PFSK-1 (cell line): ENCODE measurements around the gene CNPY4.

Experiments used
- FOXP2 ChIP-seq: optimal IDR thresholded peaks from 2 replicates; pipeline ENCODE3; 2011; ENCODE audit warnings: borderline replicate concordance, control low read depth, inconsistent platforms; ENCODE audit not compliant: insufficient read depth; ENCODE audit errors: extremely low read length, extremely low read depth
- POLR2AphosphoS5 ChIP-seq: IDR thresholded peaks from 2 replicates; pipeline ENCODE4 v1.6.1; 2012; ENCODE audit warnings: low read depth, mild to moderate bottlenecking, control low read depth, low read length, moderate library complexity
- REST ChIP-seq, 2 experiments: IDR thresholded peaks; 2 replicates each; pipeline versions ENCODE4 v1.6.1 to v1.8.0; 2011 to 2012; ENCODE audit warnings: low read depth in 2 of 2, low read length in 2 of 2, control low read depth in 1 of 2, inconsistent platforms in 1 of 2, mild to moderate bottlenecking in 1 of 2, moderate library complexity in 1 of 2; ENCODE audit not compliant: insufficient read depth in 1 of 2
- SIN3A ChIP-seq: IDR thresholded peaks from 2 replicates; pipeline ENCODE4 v1.6.1; 2012; ENCODE audit warnings: mild to moderate bottlenecking, low read length, moderate library complexity, borderline replicate concordance; ENCODE audit not compliant: insufficient read depth
- TAF1 ChIP-seq: IDR thresholded peaks from 2 replicates; pipeline ENCODE4 v1.6.1; 2012; ENCODE audit warnings: low read length, control low read depth, borderline replicate concordance; ENCODE audit not compliant: insufficient read depth

Gene CNPY4

GRCh38 chr7:100159099-100159623 lies 39.7 kb downstream of the CNPY4 start:
- TF ChIP-seq TAF1, result no peak
- TF ChIP-seq REST (IDR thresholded peaks at IDR 0.05; ENCODE audit: insufficient read depth in 1 of 2, low read depth in 2 of 2, low read length in 2 of 2), result no peak
- no peak for TF ChIP-seq POLR2AphosphoS5
- no peak for TF ChIP-seq FOXP2
- TF ChIP-seq SIN3A, result no peak

GRCh38 chr7:100160067-100160466 lies 40.6 kb downstream of the CNPY4 start:
- TF ChIP-seq TAF1 (no peak), FOXP2 (no peak), REST (IDR thresholded peaks at IDR 0.05; ENCODE audit: insufficient read depth in 1 of 2, low read depth in 2 of 2, low read length in 2 of 2) (no peak), POLR2AphosphoS5 (no peak), SIN3A (no peak)

- no peak for TF ChIP-seq SIN3A
- no peak for TF ChIP-seq REST (IDR thresholded peaks at IDR 0.05; ENCODE audit: insufficient read depth in 1 of 2, low read depth in 2 of 2, low read length in 2 of 2)
- TF ChIP-seq POLR2AphosphoS5, result no peak
- no peak for TF ChIP-seq FOXP2
- no peak for TF ChIP-seq TAF1
Observed at GRCh38 chr7:100163006-100163531, 43.6 kb downstream of the CNPY4 start.

- TF ChIP-seq FOXP2 (no peak), TAF1 (no peak), POLR2AphosphoS5 (no peak), REST (IDR thresholded peaks at IDR 0.05; ENCODE audit: insufficient read depth in 1 of 2, low read depth in 2 of 2, low read length in 2 of 2) (no peak), SIN3A (no peak)
Observed at GRCh38 chr7:100163871-100164270, 44.4 kb downstream of the CNPY4 start.
